GM23338 (cell line): ENCODE results near the gene CTNNBIP1. TPM values are rescaled to one million over a fixed set of nuclear protein-coding genes. Genes with fewer than 3 reads are reported as not detected.
A peak's percentile ranks its signal among the peaks of the same experiment; 100 is the strongest.

Source experiments
- ATAC-seq: fragments of 200-7000 bp; cut with Tn5 transposase; 3 replicates; pipeline ENCODE4 v1.9.1; 2020
- DNase-seq: peaks from one replicate; pipeline ENCODE4 v3.0.0-alpha.2; 2015; ENCODE audit warnings: low spot score
- H2AFZ ChIP-seq: fragments of 200-600 bp; sonication (generic); 2 replicates; pipeline ENCODE4 v1.8.0; 2016; ENCODE audit warnings: antibody characterized with exemption, mild to moderate bottlenecking, moderate library complexity
- H3F3A ChIP-seq: fragments of 200-600 bp; sonication (generic); replicated peaks from 2 replicates; pipeline ENCODE4 v1.8.0; 2017; ENCODE audit warnings: antibody characterized with exemption, mixed run types, low read depth
- H3K27ac ChIP-seq: fragments of 200-600 bp; sonication (generic); 2 replicates; pipeline ENCODE4 v1.6.1; 2016; ENCODE audit warnings: low read depth
- H3K27me3 ChIP-seq: fragments of 200-600 bp; sonication (generic); 2 replicates; pipeline ENCODE4 v1.8.0; 2016; ENCODE audit warnings: mild to moderate bottlenecking, mixed run types, moderate library complexity; ENCODE audit not compliant: insufficient read depth
- H3K36me3 ChIP-seq: fragments of 200-600 bp; sonication (generic); 2 replicates; pipeline ENCODE4 v1.8.0; 2016; ENCODE audit warnings: mild to moderate bottlenecking; ENCODE audit not compliant: insufficient read depth
- H3K4me1 ChIP-seq: fragments of 200-600 bp; sonication (generic); 2 replicates; pipeline ENCODE4 v1.8.0; 2016; ENCODE audit warnings: mild to moderate bottlenecking, moderate library complexity; ENCODE audit not compliant: insufficient read depth
- H3K4me2 ChIP-seq: fragments of 200-600 bp; sonication (generic); 2 replicates; pipeline ENCODE4 v1.7.1; 2017; ENCODE audit warnings: mixed run types
- H3K4me3 ChIP-seq: fragments of 200-600 bp; sonication (generic); 2 replicates; pipeline ENCODE4 v1.6.1; 2016; ENCODE audit warnings: mixed run types
- H3K79me2 ChIP-seq: fragments of 200-600 bp; sonication (generic); replicated peaks from 2 replicates; pipeline ENCODE4 v1.8.0; 2017; ENCODE audit warnings: mild to moderate bottlenecking; ENCODE audit not compliant: insufficient read depth
- H3K9me2 ChIP-seq: fragments of 200-600 bp; sonication (generic); 2 replicates; pipeline ENCODE4 v1.8.0; 2017; ENCODE audit not compliant: insufficient read depth
- H4K20me1 ChIP-seq: fragments of 200-600 bp; sonication (generic); replicated peaks from 2 replicates; pipeline ENCODE4 v1.8.0; 2017; ENCODE audit warnings: mild to moderate bottlenecking; ENCODE audit not compliant: insufficient read depth
- H3K27ac Mint-ChIP-seq: 2 replicates; pipeline ENCODE4 v1.8.0; 2020; ENCODE audit warnings: inconsistent platforms, mild to moderate bottlenecking, moderate library complexity, mixed read lengths
- H3K27me3 Mint-ChIP-seq: 3 replicates; pipeline ENCODE4 v1.8.0; 2022; ENCODE audit warnings: low read depth, mild to moderate bottlenecking, moderate library complexity, mixed read lengths, inconsistent platforms; ENCODE audit not compliant: insufficient read depth, poor library complexity
- H3K36me3 Mint-ChIP-seq: 3 replicates; pipeline ENCODE4 v1.8.0; 2021; ENCODE audit warnings: low read depth, mild to moderate bottlenecking, inconsistent platforms, moderate library complexity, mixed read lengths
- H3K4me1 Mint-ChIP-seq: 3 replicates; pipeline ENCODE4 v1.8.0; 2020; ENCODE audit warnings: mild to moderate bottlenecking, inconsistent platforms, mixed read lengths
- H3K4me3 Mint-ChIP-seq: 3 replicates; pipeline ENCODE4 v1.8.0; 2021; ENCODE audit warnings: moderate library complexity, mild to moderate bottlenecking, inconsistent platforms, mixed read lengths
- H3K9me3 Mint-ChIP-seq: 3 replicates; pipeline ENCODE4 v1.8.0; 2020; ENCODE audit warnings: moderate library complexity, mild to moderate bottlenecking, inconsistent platforms, mixed read lengths
- EZH2phosphoT487 ChIP-seq: fragments of 200-600 bp; sonication (generic); IDR thresholded peaks from one replicate; pipeline ENCODE4 v1.8.1; 2018; ENCODE audit warnings: antibody characterized with exemption; ENCODE audit not compliant: unreplicated experiment
- ZNF114 ChIP-seq: fragments of 250-450 bp; sonication (Bioruptor Pico); IDR thresholded peaks from 2 replicates; pipeline ENCODE4 v1.5.0; 2020; ENCODE audit warnings: mild to moderate bottlenecking, moderate library complexity
- ZNF331 ChIP-seq: fragments of 250-450 bp; sonication (Bioruptor Pico); IDR thresholded peaks from 2 replicates; pipeline ENCODE4 v1.5.0; 2020; ENCODE audit warnings: low read depth, mild to moderate bottlenecking, moderate library complexity
- polyA plus RNA-seq: library from polyadenylated mRNA; unstranded; fragments of >200 nt; fragmentation: Nextera tagmentation; extraction: Ambion mirVana; gene quantifications from 2 replicates; pipeline ENCODE4 v1.2.1, GENCODE V29; 2016
- total RNA-seq: library from RNA; depleted of rRNA; stranded (reverse); fragments of >200 nt; shearing (Covaris generic); gene quantifications from 2 replicates; pipeline ENCODE4 v1.2.3, GENCODE V29; 2014
- TF ChIP-seq, protein P1 (sequence below): IDR thresholded peaks from one replicate; pipeline ENCODE4 v1.6.1; 2018; ENCODE audit warnings: antibody characterized with exemption; ENCODE audit not compliant: unreplicated experiment
- TF ChIP-seq, protein P2 (sequence below): IDR thresholded peaks from 2 replicates; pipeline ENCODE4 v1.6.1; 2016; ENCODE audit warnings: antibody characterized with exemption
- TF ChIP-seq, protein P3 (sequence below), 2 experiments: fragments of 200-600 bp in 1 of 2; sonication (generic) in 1 of 2; conservative IDR thresholded peaks; 2 replicates each; pipeline versions ENCODE4 v1.5.1 to v1.6.1; 2016 to 2017; ENCODE audit warnings: antibody characterized with exemption in 2 of 2, low read depth in 2 of 2, mild to moderate bottlenecking in 2 of 2, moderate library complexity in 1 of 2
- TF ChIP-seq, protein P4 (sequence below): fragments of 250-450 bp; sonication (Bioruptor Pico); IDR thresholded peaks from 2 replicates; pipeline ENCODE4 v1.5.0; 2020; ENCODE audit warnings: mild to moderate bottlenecking, moderate library complexity

CTNNBIP1 gene
- total and polyA plus RNA-seq, 2 experiments from 2014 or later, result 30.3 to 55.1 TPM

DNA sequence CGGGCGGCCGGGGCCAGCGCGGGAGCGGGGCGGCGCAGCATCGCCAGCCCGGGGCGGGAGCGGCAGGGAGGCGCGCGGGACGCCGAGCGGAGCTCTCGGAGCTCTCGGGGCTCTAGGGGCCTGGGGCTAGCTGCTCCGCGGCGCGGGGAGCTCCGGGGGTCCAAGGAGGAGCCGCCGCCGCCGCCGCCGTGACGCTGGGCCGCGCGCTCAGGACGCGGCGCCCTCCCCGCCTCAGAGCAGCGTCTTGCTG is 86.5 kb downstream of the CTNNBIP1 start:
- no peak overlapping the region for H3K27ac Mint-ChIP-seq
- Histone ChIP-seq H3K36me3 (no peaks in the 10 kb centered on the region), H3K4me3 (peak overlapping the region; percentile 70), H2AFZ (no peak overlapping the region), H3K27me3 (peaks cover 43% of the 10 kb centered on the region), H3K27ac (no peak overlapping the region; the same call in 1 of the 2 replicates), H3K79me2 (peaks cover 45% of the 10 kb centered on the region), H3K9me2 (no peaks in the 10 kb centered on the region), H4K20me1 (peaks cover 31% of the 10 kb centered on the region), H3F3A (peaks cover 24% of the 10 kb centered on the region; the same call in 1 of the 2 replicates), H3K4me1 (peaks cover 26% of the 10 kb centered on the region), H3K4me2 (no peak overlapping the region)
- TF ChIP-seq, protein P1, sequence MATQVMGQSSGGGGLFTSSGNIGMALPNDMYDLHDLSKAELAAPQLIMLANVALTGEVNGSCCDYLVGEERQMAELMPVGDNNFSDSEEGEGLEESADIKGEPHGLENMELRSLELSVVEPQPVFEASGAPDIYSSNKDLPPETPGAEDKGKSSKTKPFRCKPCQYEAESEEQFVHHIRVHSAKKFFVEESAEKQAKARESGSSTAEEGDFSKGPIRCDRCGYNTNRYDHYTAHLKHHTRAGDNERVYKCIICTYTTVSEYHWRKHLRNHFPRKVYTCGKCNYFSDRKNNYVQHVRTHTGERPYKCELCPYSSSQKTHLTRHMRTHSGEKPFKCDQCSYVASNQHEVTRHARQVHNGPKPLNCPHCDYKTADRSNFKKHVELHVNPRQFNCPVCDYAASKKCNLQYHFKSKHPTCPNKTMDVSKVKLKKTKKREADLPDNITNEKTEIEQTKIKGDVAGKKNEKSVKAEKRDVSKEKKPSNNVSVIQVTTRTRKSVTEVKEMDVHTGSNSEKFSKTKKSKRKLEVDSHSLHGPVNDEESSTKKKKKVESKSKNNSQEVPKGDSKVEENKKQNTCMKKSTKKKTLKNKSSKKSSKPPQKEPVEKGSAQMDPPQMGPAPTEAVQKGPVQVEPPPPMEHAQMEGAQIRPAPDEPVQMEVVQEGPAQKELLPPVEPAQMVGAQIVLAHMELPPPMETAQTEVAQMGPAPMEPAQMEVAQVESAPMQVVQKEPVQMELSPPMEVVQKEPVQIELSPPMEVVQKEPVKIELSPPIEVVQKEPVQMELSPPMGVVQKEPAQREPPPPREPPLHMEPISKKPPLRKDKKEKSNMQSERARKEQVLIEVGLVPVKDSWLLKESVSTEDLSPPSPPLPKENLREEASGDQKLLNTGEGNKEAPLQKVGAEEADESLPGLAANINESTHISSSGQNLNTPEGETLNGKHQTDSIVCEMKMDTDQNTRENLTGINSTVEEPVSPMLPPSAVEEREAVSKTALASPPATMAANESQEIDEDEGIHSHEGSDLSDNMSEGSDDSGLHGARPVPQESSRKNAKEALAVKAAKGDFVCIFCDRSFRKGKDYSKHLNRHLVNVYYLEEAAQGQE, result no peak
- TF ChIP-seq, protein P2, sequence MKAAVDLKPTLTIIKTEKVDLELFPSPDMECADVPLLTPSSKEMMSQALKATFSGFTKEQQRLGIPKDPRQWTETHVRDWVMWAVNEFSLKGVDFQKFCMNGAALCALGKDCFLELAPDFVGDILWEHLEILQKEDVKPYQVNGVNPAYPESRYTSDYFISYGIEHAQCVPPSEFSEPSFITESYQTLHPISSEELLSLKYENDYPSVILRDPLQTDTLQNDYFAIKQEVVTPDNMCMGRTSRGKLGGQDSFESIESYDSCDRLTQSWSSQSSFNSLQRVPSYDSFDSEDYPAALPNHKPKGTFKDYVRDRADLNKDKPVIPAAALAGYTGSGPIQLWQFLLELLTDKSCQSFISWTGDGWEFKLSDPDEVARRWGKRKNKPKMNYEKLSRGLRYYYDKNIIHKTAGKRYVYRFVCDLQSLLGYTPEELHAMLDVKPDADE, result no peak
- TF ChIP-seq ZNF114 (CRISPR knock-in tag) (no peak), EZH2phosphoT487 (no peak)
- TF ChIP-seq, protein P3, sequence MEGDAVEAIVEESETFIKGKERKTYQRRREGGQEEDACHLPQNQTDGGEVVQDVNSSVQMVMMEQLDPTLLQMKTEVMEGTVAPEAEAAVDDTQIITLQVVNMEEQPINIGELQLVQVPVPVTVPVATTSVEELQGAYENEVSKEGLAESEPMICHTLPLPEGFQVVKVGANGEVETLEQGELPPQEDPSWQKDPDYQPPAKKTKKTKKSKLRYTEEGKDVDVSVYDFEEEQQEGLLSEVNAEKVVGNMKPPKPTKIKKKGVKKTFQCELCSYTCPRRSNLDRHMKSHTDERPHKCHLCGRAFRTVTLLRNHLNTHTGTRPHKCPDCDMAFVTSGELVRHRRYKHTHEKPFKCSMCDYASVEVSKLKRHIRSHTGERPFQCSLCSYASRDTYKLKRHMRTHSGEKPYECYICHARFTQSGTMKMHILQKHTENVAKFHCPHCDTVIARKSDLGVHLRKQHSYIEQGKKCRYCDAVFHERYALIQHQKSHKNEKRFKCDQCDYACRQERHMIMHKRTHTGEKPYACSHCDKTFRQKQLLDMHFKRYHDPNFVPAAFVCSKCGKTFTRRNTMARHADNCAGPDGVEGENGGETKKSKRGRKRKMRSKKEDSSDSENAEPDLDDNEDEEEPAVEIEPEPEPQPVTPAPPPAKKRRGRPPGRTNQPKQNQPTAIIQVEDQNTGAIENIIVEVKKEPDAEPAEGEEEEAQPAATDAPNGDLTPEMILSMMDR (conservative IDR thresholded peaks at IDR 0.05; ENCODE audit: low read depth in 2 of 2), result no peak
- no peak for DNase-seq
- ATAC-seq, result peak; percentile 14
- H3K36me3 Mint-ChIP-seq, result peaks cover 4% of the 10 kb centered on the region; the same call in 1 of the 3 replicates
- H3K4me3 Mint-ChIP-seq, result peak overlapping the region; percentile 60; the same call in 2 of the 3 replicates
- peaks cover 43% of the 10 kb centered on the region for H3K4me1 Mint-ChIP-seq
- H3K27me3 Mint-ChIP-seq, result peaks cover 22% of the 10 kb centered on the region
- H3K9me3 Mint-ChIP-seq, result no peaks in the 10 kb centered on the region

DNA sequence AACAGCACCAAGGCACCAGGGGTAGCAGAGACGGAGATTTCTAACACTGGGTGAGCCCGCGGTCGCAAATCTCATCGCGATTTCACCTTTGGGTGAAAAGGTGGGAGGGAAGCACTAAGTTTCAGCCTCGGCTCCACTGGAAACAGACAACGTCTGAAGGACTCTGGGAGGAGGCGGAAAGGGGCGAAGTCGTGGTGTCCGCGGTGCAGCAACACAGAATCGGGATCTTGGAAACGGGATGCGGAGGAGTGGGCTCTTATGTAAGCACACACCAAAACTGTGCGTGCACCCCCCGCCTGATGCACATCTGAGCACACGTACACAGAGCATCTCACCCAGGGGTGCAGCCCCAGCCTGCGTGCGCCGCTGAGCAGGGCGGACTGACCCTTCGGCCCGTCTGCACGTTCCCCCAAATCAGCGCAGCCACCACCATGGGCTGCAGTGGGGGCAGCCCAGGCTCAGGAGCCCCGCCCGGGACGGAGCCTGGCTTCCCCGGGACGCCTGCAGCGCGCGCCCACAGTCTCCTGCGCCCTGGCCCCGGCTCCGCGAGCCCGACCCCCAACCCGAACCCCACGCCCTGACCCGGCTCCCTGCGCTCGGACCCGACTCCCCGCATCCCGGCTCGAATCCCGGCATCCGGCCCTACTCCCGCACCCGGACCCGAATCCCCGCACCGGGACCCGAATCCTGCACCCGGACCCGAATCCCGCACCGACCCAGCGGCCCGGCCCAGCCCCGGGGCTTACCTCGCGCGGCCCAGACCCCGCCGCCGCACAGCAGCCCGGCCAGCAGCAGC is 87.0 kb downstream of the CTNNBIP1 start:
- Histone ChIP-seq H3K4me1 (peaks cover 26% of the 10 kb centered on the region), H3F3A (peaks cover 24% of the 10 kb centered on the region; the same call in 1 of the 2 replicates), H2AFZ (peak overlapping the region; percentile 24; the same call in 1 of the 2 replicates), H3K36me3 (no peaks in the 10 kb centered on the region), H3K27me3 (peaks cover 43% of the 10 kb centered on the region), H3K9me2 (no peaks in the 10 kb centered on the region), H3K4me2 (peak overlapping the region; percentile 90), H4K20me1 (peaks cover 31% of the 10 kb centered on the region), H3K4me3 (peak overlapping the region; percentile 70), H3K27ac (no peak overlapping the region; the same call in 1 of the 2 replicates), H3K79me2 (peaks cover 51% of the 10 kb centered on the region)
- peaks cover 43% of the 10 kb centered on the region for H3K4me1 Mint-ChIP-seq
- DNase-seq, result peak; percentile 56
- peak overlapping the region; percentile 72; the same call in 1 of the 2 replicates for H3K27ac Mint-ChIP-seq
- ATAC-seq, result peak; percentile 10
- H3K36me3 Mint-ChIP-seq, result peaks cover 4% of the 10 kb centered on the region; the same call in 1 of the 3 replicates
- H3K27me3 Mint-ChIP-seq, result peaks cover 22% of the 10 kb centered on the region
- H3K4me3 Mint-ChIP-seq, result peak overlapping the region; percentile 96
- no peaks in the 10 kb centered on the region for H3K9me3 Mint-ChIP-seq
- TF ChIP-seq, protein P4, sequence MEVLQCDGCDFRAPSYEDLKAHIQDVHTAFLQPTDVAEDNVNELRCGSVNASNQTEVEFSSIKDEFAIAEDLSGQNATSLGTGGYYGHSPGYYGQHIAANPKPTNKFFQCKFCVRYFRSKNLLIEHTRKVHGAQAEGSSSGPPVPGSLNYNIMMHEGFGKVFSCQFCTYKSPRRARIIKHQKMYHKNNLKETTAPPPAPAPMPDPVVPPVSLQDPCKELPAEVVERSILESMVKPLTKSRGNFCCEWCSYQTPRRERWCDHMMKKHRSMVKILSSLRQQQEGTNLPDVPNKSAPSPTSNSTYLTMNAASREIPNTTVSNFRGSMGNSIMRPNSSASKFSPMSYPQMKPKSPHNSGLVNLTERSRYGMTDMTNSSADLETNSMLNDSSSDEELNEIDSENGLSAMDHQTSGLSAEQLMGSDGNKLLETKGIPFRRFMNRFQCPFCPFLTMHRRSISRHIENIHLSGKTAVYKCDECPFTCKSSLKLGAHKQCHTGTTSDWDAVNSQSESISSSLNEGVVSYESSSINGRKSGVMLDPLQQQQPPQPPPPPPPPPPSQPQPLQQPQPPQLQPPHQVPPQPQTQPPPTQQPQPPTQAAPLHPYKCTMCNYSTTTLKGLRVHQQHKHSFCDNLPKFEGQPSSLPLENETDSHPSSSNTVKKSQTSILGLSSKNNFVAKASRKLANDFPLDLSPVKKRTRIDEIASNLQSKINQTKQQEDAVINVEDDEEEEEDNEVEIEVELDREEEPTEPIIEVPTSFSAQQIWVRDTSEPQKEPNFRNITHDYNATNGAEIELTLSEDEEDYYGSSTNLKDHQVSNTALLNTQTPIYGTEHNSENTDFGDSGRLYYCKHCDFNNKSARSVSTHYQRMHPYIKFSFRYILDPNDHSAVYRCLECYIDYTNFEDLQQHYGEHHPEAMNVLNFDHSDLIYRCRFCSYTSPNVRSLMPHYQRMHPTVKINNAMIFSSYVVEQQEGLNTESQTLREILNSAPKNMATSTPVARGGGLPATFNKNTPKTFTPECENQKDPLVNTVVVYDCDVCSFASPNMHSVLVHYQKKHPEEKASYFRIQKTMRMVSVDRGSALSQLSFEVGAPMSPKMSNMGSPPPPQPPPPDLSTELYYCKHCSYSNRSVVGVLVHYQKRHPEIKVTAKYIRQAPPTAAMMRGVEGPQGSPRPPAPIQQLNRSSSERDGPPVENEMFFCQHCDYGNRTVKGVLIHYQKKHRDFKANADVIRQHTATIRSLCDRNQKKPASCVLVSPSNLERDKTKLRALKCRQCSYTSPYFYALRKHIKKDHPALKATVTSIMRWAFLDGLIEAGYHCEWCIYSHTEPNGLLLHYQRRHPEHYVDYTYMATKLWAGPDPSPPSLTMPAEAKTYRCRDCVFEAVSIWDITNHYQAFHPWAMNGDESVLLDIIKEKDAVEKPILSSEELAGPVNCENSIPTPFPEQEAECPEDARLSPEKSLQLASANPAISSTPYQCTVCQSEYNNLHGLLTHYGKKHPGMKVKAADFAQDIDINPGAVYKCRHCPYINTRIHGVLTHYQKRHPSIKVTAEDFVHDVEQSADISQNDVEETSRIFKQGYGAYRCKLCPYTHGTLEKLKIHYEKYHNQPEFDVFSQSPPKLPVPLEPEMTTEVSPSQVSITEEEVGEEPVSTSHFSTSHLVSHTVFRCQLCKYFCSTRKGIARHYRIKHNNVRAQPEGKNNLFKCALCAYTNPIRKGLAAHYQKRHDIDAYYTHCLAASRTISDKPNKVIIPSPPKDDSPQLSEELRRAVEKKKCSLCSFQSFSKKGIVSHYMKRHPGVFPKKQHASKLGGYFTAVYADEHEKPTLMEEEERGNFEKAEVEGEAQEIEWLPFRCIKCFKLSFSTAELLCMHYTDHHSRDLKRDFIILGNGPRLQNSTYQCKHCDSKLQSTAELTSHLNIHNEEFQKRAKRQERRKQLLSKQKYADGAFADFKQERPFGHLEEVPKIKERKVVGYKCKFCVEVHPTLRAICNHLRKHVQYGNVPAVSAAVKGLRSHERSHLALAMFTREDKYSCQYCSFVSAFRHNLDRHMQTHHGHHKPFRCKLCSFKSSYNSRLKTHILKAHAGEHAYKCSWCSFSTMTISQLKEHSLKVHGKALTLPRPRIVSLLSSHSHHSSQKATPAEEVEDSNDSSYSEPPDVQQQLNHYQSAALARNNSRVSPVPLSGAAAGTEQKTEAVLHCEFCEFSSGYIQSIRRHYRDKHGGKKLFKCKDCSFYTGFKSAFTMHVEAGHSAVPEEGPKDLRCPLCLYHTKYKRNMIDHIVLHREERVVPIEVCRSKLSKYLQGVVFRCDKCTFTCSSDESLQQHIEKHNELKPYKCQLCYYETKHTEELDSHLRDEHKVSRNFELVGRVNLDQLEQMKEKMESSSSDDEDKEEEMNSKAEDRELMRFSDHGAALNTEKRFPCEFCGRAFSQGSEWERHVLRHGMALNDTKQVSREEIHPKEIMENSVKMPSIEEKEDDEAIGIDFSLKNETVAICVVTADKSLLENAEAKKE (CRISPR knock-in tag), result no peak
- no peak for TF ChIP-seq ZNF331 (CRISPR knock-in tag)
